Caki2 (cell line): Measurements from ENCODE around the gene COL7A1. TPM values are rescaled to one million over a fixed set of nuclear protein-coding genes. Genes with fewer than 3 reads are reported as not detected.
"Not testable (repeated sequence)": the region's sequence is repeated elsewhere in the genome, so short reads cannot be mapped to it uniquely, and the experiment has no call there.

ENCODE experiments used
- DNase-seq: peaks from one replicate; pipeline ENCODE4 v3.0.0-alpha.2; 2015; ENCODE audit warnings: low read depth
- in situ Hi-C: cut with HindIII; loops from 2 replicates; pipeline ENCODE4 v1.10.0; 2016; ENCODE audit warnings: low sequenced_read_pairs, low pct_unique_long_range_greater_than_20kb, mixed read lengths
- total RNA-seq: library from RNA; depleted of rRNA; stranded (reverse); fragments of >200 nt; shearing (Covaris generic); gene quantifications from 2 replicates; pipeline ENCODE4 v1.2.3, GENCODE V29; 2014; ENCODE audit warnings: low replicate concordance

Gene COL7A1
- total RNA-seq, 1 experiment from 2014 or later, result 84.9 TPM

GRCh38 chr3:48555231-48555948 is 39.7 kb downstream of the COL7A1 start:
- in situ Hi-C loops, result no loop called here
- no peak for DNase-seq

- DNase-seq, result no peak
- in situ Hi-C loops, result no loop called here
Observed at GRCh38 chr3:48553886-48554845, 41.0 kb downstream of the COL7A1 start.

GRCh38 chr3:48553361-48553760 is 41.8 kb downstream of the COL7A1 start:
- in situ Hi-C loops, result no loop called here
- no peak for DNase-seq

GRCh38 chr3:48552111-48552951 is 42.8 kb downstream of the COL7A1 start:
- in situ Hi-C loops, result no loop called here
- DNase-seq, result no peak

GRCh38 chr3:48551651-48552050 is 43.5 kb downstream of the COL7A1 start:
- in situ Hi-C loops, DNase-seq: not testable (repeated sequence)

- DNase-seq, result peak; percentile 46
- in situ Hi-C loops, result no loop called here
Observed at GRCh38 chr3:48548729-48549705, 46.1 kb downstream of the COL7A1 start.

GRCh38 chr3:48548126-48548525 is 47.0 kb downstream of the COL7A1 start:
- in situ Hi-C loops, result no loop called here
- no peak for DNase-seq

- in situ Hi-C loops, result no loop called here
- no peak for DNase-seq
Observed at GRCh38 chr3:48546203-48546829, 48.8 kb downstream of the COL7A1 start.

GRCh38 chr3:48544141-48544540 is 51.0 kb downstream of the COL7A1 start:
- DNase-seq, result no peak
- in situ Hi-C loops, result no loop called here

GRCh38 chr3:48543271-48543866 is 51.8 kb downstream of the COL7A1 start:
- in situ Hi-C loops, result no loop called here

GRCh38 chr3:48538451-48538850 is 56.7 kb downstream of the COL7A1 start:
- in situ Hi-C loops, result no loop called here
- no peak for DNase-seq

More at GRCh38 chr3:48543271-48543866, 51.8 kb downstream of the COL7A1 start:
- no peak for DNase-seq

GRCh38 chr3:48536785-48537184 is 58.3 kb downstream of the COL7A1 start:
- no peak for DNase-seq
- in situ Hi-C loops, result no loop called here

GRCh38 chr3:48536116-48536515 is 59.0 kb downstream of the COL7A1 start:
- in situ Hi-C loops, result no loop called here
- DNase-seq, result no peak

GRCh38 chr3:48535578-48535977 is 59.6 kb downstream of the COL7A1 start:
- no peak for DNase-seq
- in situ Hi-C loops, result no loop called here

GRCh38 chr3:48532977-48533337 is 62.2 kb downstream of the COL7A1 start:
- in situ Hi-C loops, result no loop called here
- no peak for DNase-seq

GRCh38 chr3:48532271-48532976 is 62.7 kb downstream of the COL7A1 start:
- in situ Hi-C loops, result no loop called here
- no peak for DNase-seq
